ENCODE data around the gene ALX4. TPM values are rescaled to one million over a fixed set of nuclear protein-coding genes. Genes with fewer than 3 reads are reported as not detected.

ALX4 gene
- total RNA-seq: under 1 TPM in 2 of 4 donors, not detected in 2; 0.10 to 0.11 TPM

- TF ChIP-seq POLR2A (IDR thresholded peaks at IDR 0.05) (no peak), CTCF (IDR thresholded peaks at IDR 0.05) (no peak)
- no peaks in the 10 kb centered on the region for H3K9me3 ChIP-seq
- no peak within 1 kb of the TSS for H3K27ac ChIP-seq
- DNase-seq: peak; percentile 33 to 43
- peak within 1 kb of the TSS in 1 of 3 donors; percentile 21 for H3K4me3 ChIP-seq (replicated peaks in 1 of 3)
- H3K27me3 ChIP-seq: peaks cover 71% of the 10 kb centered on the region
- H3K36me3 ChIP-seq: no peaks in the 10 kb centered on the region
- H3K4me1 ChIP-seq: peaks cover 32 to 38% of the 10 kb centered on the region in 2 donors
- 1 to 4% methylated on average over 26 to 33 of the region's 71 CpGs for WGBS, 2 donors
- intact Hi-C loops (cut with DNase I): no loop called here
These were observed at the start of gene ALX4 for GRCh38 chr11:44309478-44310205. Gene ALX4, minus strand, starts transcription at chr11:44310139. Its CDS starts 77 bp downstream, at chr11:44310062.

GRCh38 chr11:44359162-44359561 is 49.2 kb upstream of the ALX4 start:
- DNase-seq: no peak
- Histone ChIP-seq H3K27me3 (no peaks in the 10 kb centered on the region), H3K9me3 (no peaks in the 10 kb centered on the region), H3K27ac (no peak overlapping the region), H3K4me1 (peaks cover 25 to 33% of the 10 kb centered on the region in 2 donors), H3K36me3 (no peaks in the 10 kb centered on the region), H3K4me3 (replicated peaks in 1 of 3) (no peak overlapping the region)
- TF ChIP-seq POLR2A (IDR thresholded peaks at IDR 0.05) (no peak), CTCF (IDR thresholded peaks at IDR 0.05) (no peak)
- intact Hi-C loops (cut with DNase I): no loop called here
- WGBS, 2 donors: 71 to 84% methylated on average over 12 of the region's 12 CpGs

GRCh38 chr11:44358713-44359112 is 48.8 kb upstream of the ALX4 start:
- 82 to 88% methylated on average over 7 of the region's 7 CpGs for WGBS, 2 donors
- no peaks in the 10 kb centered on the region for H3K9me3 ChIP-seq
- intact Hi-C loops (cut with DNase I): no loop called here
- no peak for TF ChIP-seq CTCF (IDR thresholded peaks at IDR 0.05)
- TF ChIP-seq POLR2A (IDR thresholded peaks at IDR 0.05): no peak
- H3K4me1 ChIP-seq: peaks cover 24 to 29% of the 10 kb centered on the region in 2 donors
- no peaks in the 10 kb centered on the region for H3K36me3 ChIP-seq
- no peak overlapping the region for H3K4me3 ChIP-seq (replicated peaks in 1 of 3)
- H3K27me3 ChIP-seq: no peaks in the 10 kb centered on the region
- DNase-seq: no peak
- H3K27ac ChIP-seq: no peak overlapping the region

GRCh38 chr11:44357711-44358110 is 47.8 kb upstream of the ALX4 start:
- Histone ChIP-seq H3K4me3 (replicated peaks in 1 of 3) (no peak overlapping the region), H3K27me3 (no peaks in the 10 kb centered on the region), H3K36me3 (no peaks in the 10 kb centered on the region), H3K9me3 (no peaks in the 10 kb centered on the region), H3K4me1 (peaks cover 14 to 19% of the 10 kb centered on the region in 2 donors), H3K27ac (no peak overlapping the region)
- intact Hi-C loops (cut with DNase I): no loop called here
- no peak for TF ChIP-seq CTCF (IDR thresholded peaks at IDR 0.05)
- no peak for TF ChIP-seq POLR2A (IDR thresholded peaks at IDR 0.05)
- WGBS, 2 donors: 89 to 91% methylated on average over 3 of the region's 3 CpGs
- no peak for DNase-seq

- intact Hi-C loops (cut with DNase I): no loop called here
- no peaks in the 10 kb centered on the region for H3K27me3 ChIP-seq
- no peak for DNase-seq
- TF ChIP-seq CTCF (IDR thresholded peaks at IDR 0.05): no peak
- no peak for TF ChIP-seq POLR2A (IDR thresholded peaks at IDR 0.05)
- peaks cover 2 to 7% of the 10 kb centered on the region in 2 donors for H3K4me1 ChIP-seq
- H3K27ac ChIP-seq: no peak overlapping the region
- no peak overlapping the region for H3K4me3 ChIP-seq (replicated peaks in 1 of 3)
- no peaks in the 10 kb centered on the region for H3K9me3 ChIP-seq
- no peaks in the 10 kb centered on the region for H3K36me3 ChIP-seq
- 96 to 97% methylated on average over 5 of the region's 5 CpGs for WGBS, 2 donors
These were observed 46.4 kb upstream of the ALX4 start for GRCh38 chr11:44356351-44356750.
